Ishikawa (cell line): ENCODE data around the gene MAPK12.

Source experiments
- CREB1 ChIP-seq: IDR thresholded peaks from 2 replicates; pipeline ENCODE4 v1.6.1; 2012; ENCODE audit warnings: low read depth
- EP300 ChIP-seq: IDR thresholded peaks from 2 replicates; pipeline ENCODE4 v1.6.1; 2012; ENCODE audit warnings: borderline replicate concordance
- MAX ChIP-seq: IDR thresholded peaks from 2 replicates; pipeline ENCODE4 v1.6.1; 2012
- TAF1 ChIP-seq: IDR thresholded peaks from 2 replicates; pipeline ENCODE4 v1.6.1; 2012; ENCODE audit warnings: low read depth, mild to moderate bottlenecking
- TCF12 ChIP-seq: IDR thresholded peaks from 2 replicates; pipeline ENCODE4 v1.6.1; 2012; ENCODE audit warnings: low read depth
- TEAD4 ChIP-seq: IDR thresholded peaks from 2 replicates; pipeline ENCODE4 v1.6.1; 2012
- YY1 ChIP-seq: IDR thresholded peaks from 2 replicates; pipeline ENCODE4 v1.6.1; 2012; ENCODE audit warnings: low read depth
- ZBTB7A ChIP-seq: IDR thresholded peaks from 2 replicates; pipeline ENCODE4 v1.6.1; 2012; ENCODE audit warnings: low read depth
- TF ChIP-seq, protein P1 (sequence below): IDR thresholded peaks from 2 replicates; pipeline ENCODE4 v1.6.1; 2012; ENCODE audit warnings: low read depth, mild to moderate bottlenecking

DNA sequence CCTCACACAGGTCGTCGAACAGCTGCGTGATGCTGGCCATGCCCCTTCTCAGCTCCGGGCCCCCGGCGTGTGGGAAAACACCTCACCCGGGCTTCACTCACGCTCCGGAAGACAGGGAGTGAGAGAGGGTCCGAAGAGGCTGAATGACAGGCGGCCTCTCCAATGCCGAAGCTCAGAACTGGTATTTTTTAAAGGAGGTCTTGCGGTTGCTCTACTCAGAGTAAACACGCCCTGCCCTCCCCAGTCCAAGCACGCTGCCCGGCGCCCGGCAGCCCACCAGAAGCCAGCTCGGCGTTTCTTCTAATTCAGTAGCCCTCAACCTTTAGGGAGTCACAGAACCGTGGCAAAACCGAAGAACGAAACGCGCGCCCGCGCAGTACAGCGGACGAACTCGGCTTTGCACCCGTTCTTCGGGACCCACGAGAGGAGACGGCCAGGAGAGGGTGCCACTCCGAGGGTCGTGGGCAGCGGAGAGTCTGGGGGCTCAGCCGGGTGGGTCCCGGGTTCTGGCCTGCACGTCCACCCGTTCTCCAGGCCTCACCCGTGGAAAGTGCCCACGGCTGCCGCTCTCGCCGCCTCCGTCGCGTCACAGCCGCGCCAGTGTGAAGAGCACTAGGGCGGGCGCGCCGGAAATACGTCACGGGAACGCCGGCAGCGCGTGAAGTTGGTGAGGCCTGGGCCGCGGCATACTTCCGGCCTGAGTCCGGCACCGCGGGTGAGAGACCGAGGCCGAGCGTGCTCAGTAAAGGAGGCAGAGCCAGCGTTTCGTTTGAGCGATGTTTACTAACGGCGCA is 16.9 kb downstream of the MAPK12 start, which contains the start of gene TUBGCP6:
- peak; percentile 61; the same call in 1 of the 2 replicates for TF ChIP-seq EP300
- peak; percentile 62 for TF ChIP-seq TCF12
- peak; percentile 99 for TF ChIP-seq CREB1
- TF ChIP-seq, protein P1, sequence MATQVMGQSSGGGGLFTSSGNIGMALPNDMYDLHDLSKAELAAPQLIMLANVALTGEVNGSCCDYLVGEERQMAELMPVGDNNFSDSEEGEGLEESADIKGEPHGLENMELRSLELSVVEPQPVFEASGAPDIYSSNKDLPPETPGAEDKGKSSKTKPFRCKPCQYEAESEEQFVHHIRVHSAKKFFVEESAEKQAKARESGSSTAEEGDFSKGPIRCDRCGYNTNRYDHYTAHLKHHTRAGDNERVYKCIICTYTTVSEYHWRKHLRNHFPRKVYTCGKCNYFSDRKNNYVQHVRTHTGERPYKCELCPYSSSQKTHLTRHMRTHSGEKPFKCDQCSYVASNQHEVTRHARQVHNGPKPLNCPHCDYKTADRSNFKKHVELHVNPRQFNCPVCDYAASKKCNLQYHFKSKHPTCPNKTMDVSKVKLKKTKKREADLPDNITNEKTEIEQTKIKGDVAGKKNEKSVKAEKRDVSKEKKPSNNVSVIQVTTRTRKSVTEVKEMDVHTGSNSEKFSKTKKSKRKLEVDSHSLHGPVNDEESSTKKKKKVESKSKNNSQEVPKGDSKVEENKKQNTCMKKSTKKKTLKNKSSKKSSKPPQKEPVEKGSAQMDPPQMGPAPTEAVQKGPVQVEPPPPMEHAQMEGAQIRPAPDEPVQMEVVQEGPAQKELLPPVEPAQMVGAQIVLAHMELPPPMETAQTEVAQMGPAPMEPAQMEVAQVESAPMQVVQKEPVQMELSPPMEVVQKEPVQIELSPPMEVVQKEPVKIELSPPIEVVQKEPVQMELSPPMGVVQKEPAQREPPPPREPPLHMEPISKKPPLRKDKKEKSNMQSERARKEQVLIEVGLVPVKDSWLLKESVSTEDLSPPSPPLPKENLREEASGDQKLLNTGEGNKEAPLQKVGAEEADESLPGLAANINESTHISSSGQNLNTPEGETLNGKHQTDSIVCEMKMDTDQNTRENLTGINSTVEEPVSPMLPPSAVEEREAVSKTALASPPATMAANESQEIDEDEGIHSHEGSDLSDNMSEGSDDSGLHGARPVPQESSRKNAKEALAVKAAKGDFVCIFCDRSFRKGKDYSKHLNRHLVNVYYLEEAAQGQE = 0 out of 2 replicates have a peak, but pooled peaks have one; percentile 12
- TF ChIP-seq MAX = peak; percentile 91
- TF ChIP-seq TAF1 = peak; percentile 75
- TF ChIP-seq YY1 = peak; percentile 79
- peak; percentile 52; the same call in 1 of the 2 replicates for TF ChIP-seq TEAD4
- peak; percentile 30; the same call in 1 of the 2 replicates for TF ChIP-seq ZBTB7A
